Activated CD8-positive, alpha-beta memory T cell treated with anti-CD3 and anti-CD28 coated beads, Interleukin-2, amount 50 U/mL, for 48 hours (primary cell): ENCODE measurements around the gene DNAJC22.
"Not testable (repeated sequence)": the region's sequence is repeated elsewhere in the genome, so short reads cannot be mapped to it uniquely, and the experiment has no call there.

Experiments
- DNase-seq: peaks from one replicate; pipeline ENCODE4 v3.0.0-alpha.2; 2020

Gene DNAJC22

GRCh38 chr12:49375406-49375805 is 28.7 kb downstream of the DNAJC22 start:
- DNase-seq = no peak

DNA sequence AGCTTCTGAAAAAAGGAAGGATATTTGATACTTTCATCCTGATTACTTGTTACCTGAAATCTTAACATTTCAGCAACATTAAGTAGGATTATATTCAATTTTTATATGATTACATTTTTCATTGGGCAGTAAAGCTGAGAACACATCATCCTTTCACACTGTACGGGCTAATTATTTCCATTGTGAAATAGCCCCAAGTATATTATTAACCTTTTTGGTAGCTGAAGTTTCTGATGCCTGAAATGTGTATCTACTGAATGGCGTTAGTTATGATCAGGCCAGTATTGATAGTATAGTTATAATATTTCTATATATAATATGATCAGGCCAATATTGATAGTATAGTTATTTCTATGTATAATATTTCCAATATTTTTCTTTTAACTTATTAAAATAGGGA is 30.7 kb downstream of the DNAJC22 start:
- no peak for DNase-seq

- DNase-seq = not testable (repeated sequence)
These were observed 33.5 kb downstream of the DNAJC22 start for GRCh38 chr12:49380184-49380583.

DNA sequence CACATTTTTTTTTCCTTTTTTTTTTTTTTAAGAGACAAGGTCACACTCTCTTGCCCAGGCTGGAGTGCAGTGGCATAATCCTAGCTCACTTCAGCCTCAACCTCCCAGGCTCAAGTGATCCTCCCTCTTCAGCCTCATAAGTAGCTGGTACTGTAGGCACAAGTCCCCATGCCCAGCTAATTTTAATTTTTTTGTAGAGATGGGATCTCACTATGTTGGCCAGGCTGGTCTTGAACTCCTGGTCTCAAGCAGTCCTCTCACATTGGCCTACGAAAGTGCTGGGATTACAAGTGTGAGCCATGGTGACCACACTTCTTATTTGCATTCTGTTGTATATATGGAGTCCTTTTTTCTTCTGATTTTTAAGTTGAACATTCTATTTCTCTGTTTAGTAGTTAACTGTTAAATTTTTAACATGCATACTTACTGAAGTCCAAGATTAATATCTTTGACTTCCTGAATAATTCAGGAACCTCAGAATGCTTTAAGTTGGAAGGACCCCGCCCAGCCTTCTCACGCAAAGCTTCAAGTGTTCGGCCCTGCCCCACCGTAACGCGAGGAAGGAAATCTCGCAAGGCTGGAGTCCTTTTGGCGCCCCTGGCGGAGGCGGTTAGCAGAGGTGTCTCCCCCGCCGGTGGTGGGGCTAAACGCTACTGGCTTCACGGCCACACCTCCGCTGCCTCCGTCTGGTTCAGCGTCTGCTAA is 42.1 kb downstream of the DNAJC22 start:
- peak; percentile 76 for DNase-seq

DNA sequence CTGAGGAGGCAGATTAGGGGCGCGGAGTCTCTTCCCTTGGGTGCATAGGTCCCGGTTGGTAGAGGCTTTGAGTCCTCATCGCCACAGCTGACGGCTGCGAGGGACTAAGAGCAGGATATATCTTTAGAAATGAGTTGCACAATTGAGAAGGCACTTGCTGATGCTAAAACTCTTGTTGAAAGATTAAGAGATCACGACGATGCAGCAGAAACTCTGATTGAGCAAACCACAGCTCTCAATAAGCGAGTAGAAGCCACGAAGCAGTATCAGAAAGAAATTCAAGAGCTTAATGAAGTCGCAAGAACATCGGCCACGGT is 42.7 kb downstream of the DNAJC22 start:
- DNase-seq = no peak

DNA sequence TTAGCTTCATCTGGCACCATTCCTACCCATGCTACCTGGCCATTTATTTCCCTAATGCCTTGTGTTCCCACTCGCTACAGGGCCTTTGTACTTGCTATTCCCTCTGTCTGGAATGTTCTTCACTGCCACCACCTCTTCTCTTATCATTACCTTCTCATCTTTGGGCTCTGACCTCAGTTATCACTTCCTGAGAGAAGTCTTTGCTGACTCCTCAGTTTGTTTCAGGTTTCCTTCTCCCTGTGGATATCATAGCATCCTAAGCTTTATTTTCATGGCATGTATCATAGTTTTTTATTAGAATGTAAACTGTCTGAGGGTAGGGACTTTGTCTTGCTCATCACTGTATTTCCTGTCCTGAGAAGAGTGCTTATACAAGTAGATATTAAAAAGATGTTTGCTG is 50.3 kb downstream of the DNAJC22 start:
- no peak for DNase-seq

DNA sequence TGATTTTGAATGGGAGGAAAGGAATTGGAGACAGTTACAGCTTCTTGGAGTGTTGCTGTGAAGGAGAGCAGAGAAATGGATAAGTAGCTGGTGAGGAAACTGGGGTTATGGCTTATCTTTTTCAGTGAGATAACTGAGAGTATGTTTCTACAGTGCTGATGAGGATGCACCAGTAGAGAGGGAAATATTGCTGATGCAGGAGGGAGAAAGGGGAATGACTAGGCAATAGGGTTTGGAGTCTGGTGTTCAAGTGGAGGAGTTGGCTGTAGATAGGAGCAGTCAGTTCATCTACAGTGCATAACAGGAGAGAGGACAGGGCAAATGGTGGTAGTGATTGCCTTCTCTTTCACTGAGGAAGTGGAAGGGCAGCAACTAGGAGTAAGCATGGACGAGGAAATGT is 53.6 kb downstream of the DNAJC22 start:
- DNase-seq = no peak
